ENCODE results near the gene DIPK1B. TPM values are rescaled to one million over a fixed set of nuclear protein-coding genes. Genes with fewer than 3 reads are reported as not detected.

The DIPK1B gene
- total and polyA plus RNA-seq, 12 donors = 15.7 to 37.9 (median 18.3) TPM

GRCh38 chr9:136743639-136744211 is 31.4 kb downstream of the DIPK1B start:
- peaks cover 17 to 50% (median 31%) of the 10 kb centered on the region in 9 donors for H3K4me1 ChIP-seq
- peaks cover 0 to 25% (median 19%) of the 10 kb centered on the region in 7 donors for H3K27me3 ChIP-seq
- no peaks in the 10 kb centered on the region for H3K36me3 ChIP-seq
- no peak for DNase-seq
- ATAC-seq = no peak
- WGBS, 2 donors = 90 to 91% methylated on average over 16 of the region's 16 CpGs
- no peaks in the 10 kb centered on the region for H3K9me3 ChIP-seq
- TF ChIP-seq CTCF (IDR thresholded peaks at IDR 0.05) = no peak
- intact Hi-C loops (cut with DNase I) = no loop called here
- H3K4me3 ChIP-seq = peak overlapping the region in 2 of 10 donors; percentile 30 to 35
- H3K27ac ChIP-seq = no peak overlapping the region

GRCh38 chr9:136744773-136745172 is 32.4 kb downstream of the DIPK1B start:
- no peak for DNase-seq
- ATAC-seq = no peak
- WGBS, 2 donors = 90 to 95% methylated on average over 15 to 18 of the region's 18 CpGs
- Histone ChIP-seq H3K27ac (peak overlapping the region in 4 of 10 donors; percentile 61 to 88 (median 75)), H3K4me1 (peaks cover 23 to 61% (median 42%) of the 10 kb centered on the region in 9 donors), H3K9me3 (no peaks in the 10 kb centered on the region), H3K36me3 (no peaks in the 10 kb centered on the region), H3K27me3 (peaks cover 0 to 25% (median 19%) of the 10 kb centered on the region in 7 donors), H3K4me3 (peak overlapping the region in 5 of 10 donors; percentile 1 to 35 (median 21))
- intact Hi-C loops (cut with DNase I) = no loop called here
- no peak for TF ChIP-seq CTCF (IDR thresholded peaks at IDR 0.05)

GRCh38 chr9:136745389-136746154 is 33.2 kb downstream of the DIPK1B start:
- peaks cover 0 to 25% (median 19%) of the 10 kb centered on the region in 7 donors for H3K27me3 ChIP-seq
- no peaks in the 10 kb centered on the region for H3K36me3 ChIP-seq
- peaks cover 23 to 65% (median 43%) of the 10 kb centered on the region in 9 donors for H3K4me1 ChIP-seq
- DNase-seq (peak in 1 of 2 donors; percentile 52), ATAC-seq (peak; percentile 8 to 54 (median 34))
- no peak for TF ChIP-seq CTCF (IDR thresholded peaks at IDR 0.05)
- 66 to 67% methylated on average over 23 of the region's 23 CpGs for WGBS, 2 donors
- H3K9me3 ChIP-seq = no peaks in the 10 kb centered on the region
- peak overlapping the region in 9 of 10 donors; percentile 5 to 37 (median 27) for H3K4me3 ChIP-seq
- H3K27ac ChIP-seq = peak overlapping the region in 9 of 10 donors; percentile 50 to 88 (median 72)
- intact Hi-C loops (cut with DNase I) = no loop called here

GRCh38 chr9:136746155-136746490 is 33.8 kb downstream of the DIPK1B start:
- peaks cover 0 to 2% (median 0%) of the 10 kb centered on the region in 11 donors for H3K9me3 ChIP-seq
- intact Hi-C loops (cut with DNase I) = no loop called here
- no peak for TF ChIP-seq CTCF (IDR thresholded peaks at IDR 0.05)
- peak overlapping the region in 7 of 10 donors; percentile 50 to 88 (median 69) for H3K27ac ChIP-seq
- H3K4me3 ChIP-seq = peak overlapping the region in 1 of 10 donors; percentile 27
- WGBS, 2 donors = 62 to 69% methylated on average over 17 to 22 of the region's 22 CpGs
- DNase-seq (no peak), ATAC-seq (peak in 1 of 8 donors; percentile 2)
- H3K36me3 ChIP-seq = no peaks in the 10 kb centered on the region
- H3K4me1 ChIP-seq = peaks cover 21 to 61% (median 39%) of the 10 kb centered on the region in 9 donors
- H3K27me3 ChIP-seq = peaks cover 0 to 25% (median 19%) of the 10 kb centered on the region in 7 donors
